GM12873 (cell line): ENCODE results near the gene MYBPHL.

Experiments
- TF ChIP-seq, protein P1 (sequence below): IDR thresholded peaks from 2 replicates; pipeline ENCODE4 v1.5.1; 2012; ENCODE audit warnings: low read depth, mild to moderate bottlenecking, moderate library complexity, low read length, control low read depth; ENCODE audit not compliant: insufficient read depth; ENCODE audit errors: missing control alignments

MYBPHL gene

GRCh38 chr1:109271458-109271857 lies 35.4 kb downstream of the MYBPHL start:
- TF ChIP-seq, protein P1, sequence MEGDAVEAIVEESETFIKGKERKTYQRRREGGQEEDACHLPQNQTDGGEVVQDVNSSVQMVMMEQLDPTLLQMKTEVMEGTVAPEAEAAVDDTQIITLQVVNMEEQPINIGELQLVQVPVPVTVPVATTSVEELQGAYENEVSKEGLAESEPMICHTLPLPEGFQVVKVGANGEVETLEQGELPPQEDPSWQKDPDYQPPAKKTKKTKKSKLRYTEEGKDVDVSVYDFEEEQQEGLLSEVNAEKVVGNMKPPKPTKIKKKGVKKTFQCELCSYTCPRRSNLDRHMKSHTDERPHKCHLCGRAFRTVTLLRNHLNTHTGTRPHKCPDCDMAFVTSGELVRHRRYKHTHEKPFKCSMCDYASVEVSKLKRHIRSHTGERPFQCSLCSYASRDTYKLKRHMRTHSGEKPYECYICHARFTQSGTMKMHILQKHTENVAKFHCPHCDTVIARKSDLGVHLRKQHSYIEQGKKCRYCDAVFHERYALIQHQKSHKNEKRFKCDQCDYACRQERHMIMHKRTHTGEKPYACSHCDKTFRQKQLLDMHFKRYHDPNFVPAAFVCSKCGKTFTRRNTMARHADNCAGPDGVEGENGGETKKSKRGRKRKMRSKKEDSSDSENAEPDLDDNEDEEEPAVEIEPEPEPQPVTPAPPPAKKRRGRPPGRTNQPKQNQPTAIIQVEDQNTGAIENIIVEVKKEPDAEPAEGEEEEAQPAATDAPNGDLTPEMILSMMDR = no peak

DNA sequence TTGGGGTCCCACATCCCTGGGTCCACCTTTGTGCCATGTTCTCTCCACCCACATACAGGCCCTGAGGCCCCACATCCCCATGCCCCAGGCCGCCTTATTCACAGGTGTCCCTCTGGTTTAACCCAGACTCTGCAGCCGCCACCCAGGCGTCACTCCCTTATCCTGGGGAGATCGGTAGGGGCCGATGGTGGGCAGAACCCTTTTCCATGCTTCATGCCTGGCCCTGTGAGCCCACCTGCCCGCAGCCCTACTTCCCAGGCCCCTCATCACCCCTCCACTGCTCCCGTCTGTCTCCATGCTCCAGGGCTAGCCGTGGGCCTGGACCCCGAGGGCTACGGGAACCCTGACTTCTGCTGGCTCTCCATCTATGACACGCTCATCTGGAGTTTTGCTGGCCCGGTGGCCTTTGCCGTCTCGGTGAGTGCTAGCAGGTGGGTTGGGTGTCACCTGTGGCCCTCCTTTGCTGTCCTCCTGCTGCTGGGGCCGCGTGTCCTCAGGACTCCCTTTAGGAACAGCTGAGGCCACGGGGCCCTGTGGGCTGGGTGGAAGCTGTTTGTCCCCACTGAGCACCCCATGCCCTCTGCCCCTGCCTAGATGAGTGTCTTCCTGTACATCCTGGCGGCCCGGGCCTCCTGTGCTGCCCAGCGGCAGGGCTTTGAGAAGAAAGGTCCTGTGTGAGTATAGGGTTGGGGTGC lies 36.0 kb downstream of the MYBPHL start:
- TF ChIP-seq, protein P1 = no peak

DNA sequence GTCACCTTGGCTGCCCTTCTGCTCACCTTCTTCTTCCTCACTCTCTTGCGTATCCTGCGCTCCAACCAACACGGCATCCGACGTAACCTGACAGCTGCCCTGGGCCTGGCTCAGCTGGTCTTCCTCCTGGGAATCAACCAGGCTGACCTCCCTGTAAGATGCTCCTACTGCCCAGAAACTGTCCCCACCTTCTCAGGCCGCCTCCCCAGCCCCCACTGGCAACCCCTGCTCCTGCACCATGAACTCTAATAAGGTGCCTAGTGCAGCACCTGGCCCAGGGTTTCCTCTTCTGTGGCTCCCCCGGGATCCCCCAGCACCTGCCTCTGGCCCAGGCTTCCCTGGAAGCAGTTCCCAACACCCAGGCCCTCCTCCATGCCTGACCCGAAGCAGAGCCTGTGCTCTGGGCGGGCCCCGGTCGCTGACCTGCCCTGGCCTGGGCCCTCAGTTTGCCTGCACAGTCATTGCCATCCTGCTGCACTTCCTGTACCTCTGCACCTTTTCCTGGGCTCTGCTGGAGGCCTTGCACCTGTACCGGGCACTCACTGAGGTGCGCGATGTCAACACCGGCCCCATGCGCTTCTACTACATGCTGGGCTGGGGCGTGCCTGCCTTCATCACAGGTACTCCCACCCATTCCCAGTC lies 36.7 kb downstream of the MYBPHL start:
- TF ChIP-seq, protein P1 = no peak

GRCh38 chr1:109269212-109269980 lies 37.4 kb downstream of the MYBPHL start:
- TF ChIP-seq, protein P1 = no peak

DNA sequence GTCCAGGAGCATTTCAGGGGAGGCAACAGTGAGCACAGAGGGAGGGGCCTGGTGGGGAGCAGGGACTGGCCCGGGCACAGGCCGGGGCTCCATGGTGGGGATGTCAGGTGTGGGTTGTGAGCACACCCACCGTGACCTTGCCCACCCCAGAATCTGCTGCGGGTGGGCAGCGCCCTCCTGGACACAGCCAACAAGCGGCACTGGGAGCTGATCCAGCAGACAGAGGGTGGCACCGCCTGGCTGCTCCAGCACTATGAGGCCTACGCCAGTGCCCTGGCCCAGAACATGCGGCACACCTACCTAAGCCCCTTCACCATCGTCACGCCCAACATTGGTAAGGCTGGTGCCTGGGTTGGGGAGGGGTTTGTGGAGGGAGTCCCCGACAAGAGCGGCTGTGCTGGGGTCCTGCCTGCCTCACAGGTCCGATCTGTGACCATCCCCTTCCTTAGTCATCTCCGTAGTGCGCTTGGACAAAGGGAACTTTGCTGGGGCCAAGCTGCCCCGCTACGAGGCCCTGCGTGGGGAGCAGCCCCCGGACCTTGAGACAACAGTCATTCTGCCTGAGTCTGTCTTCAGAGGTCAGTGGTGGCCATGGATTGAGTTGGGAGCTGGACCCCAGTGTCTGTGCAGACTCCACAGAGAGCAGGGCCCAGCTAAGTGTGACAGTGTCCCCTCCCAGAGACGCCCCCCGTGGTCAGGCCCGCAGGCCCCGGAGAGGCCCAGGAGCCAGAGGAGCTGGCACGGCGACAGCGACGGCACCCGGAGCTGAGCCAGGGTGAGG lies 38.2 kb downstream of the MYBPHL start:
- TF ChIP-seq, protein P1 = no peak

DNA sequence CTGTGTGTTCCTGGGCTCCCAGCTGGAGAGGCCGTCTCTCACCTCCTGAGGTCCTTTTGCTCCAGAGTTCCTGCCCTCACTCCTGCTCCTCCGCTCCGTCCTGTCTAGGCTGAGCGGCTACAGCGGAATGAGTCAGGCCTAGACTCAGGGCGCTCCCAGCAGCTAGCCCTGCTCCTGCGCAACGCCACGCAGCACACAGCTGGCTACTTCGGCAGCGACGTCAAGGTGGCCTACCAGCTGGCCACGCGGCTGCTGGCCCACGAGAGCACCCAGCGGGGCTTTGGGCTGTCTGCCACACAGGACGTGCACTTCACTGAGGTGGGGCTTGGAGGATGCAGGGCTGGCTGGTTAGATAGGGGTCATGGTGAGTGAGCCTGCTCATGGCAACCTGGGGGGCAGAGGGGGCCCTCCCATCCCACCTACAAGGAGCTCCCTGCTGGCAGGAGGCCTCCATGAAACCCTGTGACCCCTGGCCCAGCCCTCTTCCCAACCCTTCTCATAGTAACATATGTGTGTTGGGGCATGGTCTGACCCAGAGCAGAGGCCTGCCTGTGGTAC lies 39.0 kb downstream of the MYBPHL start:
- TF ChIP-seq, protein P1 = no peak

GRCh38 chr1:109266965-109267364 lies 39.8 kb downstream of the MYBPHL start:
- TF ChIP-seq, protein P1 = no peak
